Natural killer cell (primary cell): Measurements from ENCODE around the gene HYAL3. TPM values are rescaled to one million over a fixed set of nuclear protein-coding genes. Genes with fewer than 3 reads are reported as not detected.
A peak's percentile ranks its signal among the peaks of the same experiment; 100 is the strongest.

Source experiments
- ATAC-seq, 3 donors: fragments of 150-1000 bp in 2 of 3; fragments of 200-7000 bp in 1 of 3; cut with Tn5 transposase; 1 replicate in 1 of 3; 2 replicates in 2 of 3; pipeline ENCODE4 v1.10.0; 2021; ENCODE audit warnings: mild to moderate bottlenecking in 2 of 3, moderate library complexity in 2 of 3
- DNase-seq, 2 donors: peaks; one replicate each; pipeline versions ENCODE4 v3.0.0 to v3.0.0-alpha.2; 2013 to 2021; ENCODE audit warnings: mixed read lengths in 1 of 2
- H3K27ac ChIP-seq: one replicate; pipeline ENCODE4 v1.5.1; 2013; ENCODE audit warnings: mild to moderate bottlenecking, low read length
- H3K27me3 ChIP-seq: one replicate; pipeline ENCODE4 v1.6.1; 2013; ENCODE audit warnings: low read length; ENCODE audit not compliant: control insufficient read depth, insufficient read depth
- H3K36me3 ChIP-seq: one replicate; pipeline ENCODE4 v1.6.1; 2013; ENCODE audit warnings: low read length; ENCODE audit not compliant: control insufficient read depth, insufficient read depth
- H3K4me1 ChIP-seq: one replicate; pipeline ENCODE4 v1.6.1; 2013; ENCODE audit warnings: low read length; ENCODE audit not compliant: control insufficient read depth, insufficient read depth
- H3K4me3 ChIP-seq: one replicate; pipeline ENCODE4 v1.5.1; 2013; ENCODE audit warnings: low read length
- H3K9me3 ChIP-seq: one replicate; pipeline ENCODE4 v1.6.1; 2013; ENCODE audit warnings: low read length; ENCODE audit not compliant: control insufficient read depth, insufficient read depth
- H3K27ac Mint-ChIP-seq, 2 donors: one replicate each; pipeline ENCODE4 v1.8.0; 2022; ENCODE audit warnings: mild to moderate bottlenecking in 2 of 2, mixed read lengths in 2 of 2, moderate library complexity in 1 of 2
- H3K27me3 Mint-ChIP-seq, 2 donors: one replicate each; pipeline ENCODE4 v1.8.0; 2022; ENCODE audit warnings: low read depth in 2 of 2, mixed read lengths in 2 of 2
- H3K36me3 Mint-ChIP-seq: one replicate; pipeline ENCODE4 v1.8.0; 2022; ENCODE audit warnings: mixed read lengths
- H3K4me1 Mint-ChIP-seq, 2 donors: one replicate each; pipeline ENCODE4 v1.8.0; 2022; ENCODE audit warnings: mixed read lengths in 2 of 2
- H3K4me3 Mint-ChIP-seq: one replicate; pipeline ENCODE4 v1.8.0; 2022; ENCODE audit warnings: mild to moderate bottlenecking, moderate library complexity, mixed read lengths
- H3K9me3 Mint-ChIP-seq, 2 donors: one replicate each; pipeline ENCODE4 v1.8.0; 2022; ENCODE audit warnings: mixed read lengths in 2 of 2
- WGBS: methylation state at CpG from one replicate; pipeline ENCODE4 v1.1.7; 2013; ENCODE audit warnings: missing lambda C conversion rate; ENCODE audit not compliant: insufficient coverage; 5-methylcytosine and 5-hydroxymethylcytosine counted together
- intact Hi-C: fragments of 100-400 bp; cut with micrococcal nuclease; formaldehyde crosslinking; loops from one replicate; pipeline ENCODE4 v1.14.2; 2022
- total RNA-seq, 4 donors: library from RNA; stranded (reverse); fragments of 120-200 nt in 1 of 4; gene quantifications; one replicate each; pipeline versions ENCODE4 v1.2.3 to v1.2.4, GENCODE V29; 2013 to 2022
- TF ChIP-seq, protein P1 (sequence below): fragments of 200-600 bp; IDR thresholded peaks from one replicate; pipeline ENCODE4 v1.8.0; 2022; ENCODE audit warnings: antibody characterized with exemption

Gene HYAL3
- total RNA-seq, 3 donors from 2014 or later (not counting 1 experiment from before 2014, with no cell fraction given) = 0.93 to 2.0 (median 1.2) TPM

DNA sequence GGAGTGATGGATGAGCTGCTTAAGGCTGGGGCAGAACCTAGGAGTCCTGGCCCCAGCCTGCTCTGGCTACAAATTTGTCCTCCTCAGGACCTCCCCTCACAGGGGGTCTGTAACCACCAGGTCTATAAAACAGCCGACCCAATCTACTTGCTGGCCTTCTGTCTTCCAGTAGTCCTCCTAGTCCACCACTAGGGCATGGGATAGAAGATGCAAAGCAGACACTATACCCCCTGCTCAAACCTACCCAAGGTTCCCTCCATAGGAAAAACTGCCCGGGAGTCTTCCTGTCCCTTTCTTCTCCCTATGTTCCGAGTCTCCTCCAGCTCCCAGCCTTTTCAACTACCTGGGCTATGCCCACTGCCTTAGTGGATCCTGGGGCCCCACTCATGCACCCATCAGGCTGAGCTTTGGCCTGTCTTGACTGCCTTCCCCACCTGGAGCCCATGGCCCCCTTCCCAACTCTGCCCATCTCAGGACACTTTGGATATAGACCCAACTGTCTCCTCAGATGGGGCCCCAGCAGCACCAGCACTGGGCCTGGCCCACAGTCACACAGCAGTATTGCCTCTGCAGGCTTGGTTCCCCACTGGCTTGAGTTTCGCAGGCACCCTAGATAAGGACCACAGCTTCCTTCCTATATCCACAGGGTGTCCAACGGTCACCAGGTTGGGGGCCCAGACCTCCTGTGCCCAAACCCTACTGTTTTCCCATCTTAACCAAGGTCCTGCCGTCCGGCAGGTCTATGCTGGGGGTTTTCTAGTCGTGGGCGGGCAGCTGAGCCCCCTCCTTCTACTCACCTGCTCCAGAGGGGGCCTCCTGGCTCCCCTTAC lies 1.1 kb downstream of the HYAL3 start:
- peak overlapping the region; percentile 96 for H3K27ac ChIP-seq
- WGBS = 31% methylated on average over 9 of the region's 9 CpGs
- H3K36me3 Mint-ChIP-seq = no peaks in the 10 kb centered on the region
- H3K4me3 Mint-ChIP-seq = peak overlapping the region; percentile 49
- H3K27ac Mint-ChIP-seq = peak overlapping the region; percentile 95 to 97
- no peaks in the 10 kb centered on the region for H3K9me3 Mint-ChIP-seq
- H3K4me3 ChIP-seq = peak overlapping the region; percentile 99
- H3K4me1 Mint-ChIP-seq = peaks cover 18 to 33% of the 10 kb centered on the region in 2 donors
- DNase-seq (peak in 1 of 2 donors; percentile 42), ATAC-seq (no peak)
- TF ChIP-seq, protein P1, sequence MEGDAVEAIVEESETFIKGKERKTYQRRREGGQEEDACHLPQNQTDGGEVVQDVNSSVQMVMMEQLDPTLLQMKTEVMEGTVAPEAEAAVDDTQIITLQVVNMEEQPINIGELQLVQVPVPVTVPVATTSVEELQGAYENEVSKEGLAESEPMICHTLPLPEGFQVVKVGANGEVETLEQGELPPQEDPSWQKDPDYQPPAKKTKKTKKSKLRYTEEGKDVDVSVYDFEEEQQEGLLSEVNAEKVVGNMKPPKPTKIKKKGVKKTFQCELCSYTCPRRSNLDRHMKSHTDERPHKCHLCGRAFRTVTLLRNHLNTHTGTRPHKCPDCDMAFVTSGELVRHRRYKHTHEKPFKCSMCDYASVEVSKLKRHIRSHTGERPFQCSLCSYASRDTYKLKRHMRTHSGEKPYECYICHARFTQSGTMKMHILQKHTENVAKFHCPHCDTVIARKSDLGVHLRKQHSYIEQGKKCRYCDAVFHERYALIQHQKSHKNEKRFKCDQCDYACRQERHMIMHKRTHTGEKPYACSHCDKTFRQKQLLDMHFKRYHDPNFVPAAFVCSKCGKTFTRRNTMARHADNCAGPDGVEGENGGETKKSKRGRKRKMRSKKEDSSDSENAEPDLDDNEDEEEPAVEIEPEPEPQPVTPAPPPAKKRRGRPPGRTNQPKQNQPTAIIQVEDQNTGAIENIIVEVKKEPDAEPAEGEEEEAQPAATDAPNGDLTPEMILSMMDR = no peak
- peaks cover 27% of the 10 kb centered on the region for H3K4me1 ChIP-seq
- H3K27me3 ChIP-seq = no peaks in the 10 kb centered on the region
- intact Hi-C loops = loop anchor here (5.0 kb wide), 1 partner anchor 39 kb away; no protein-coding TSS in a partner anchor
- H3K36me3 ChIP-seq = peaks cover 2% of the 10 kb centered on the region
- H3K9me3 ChIP-seq = no peaks in the 10 kb centered on the region
- no peaks in the 10 kb centered on the region for H3K27me3 Mint-ChIP-seq

DNA sequence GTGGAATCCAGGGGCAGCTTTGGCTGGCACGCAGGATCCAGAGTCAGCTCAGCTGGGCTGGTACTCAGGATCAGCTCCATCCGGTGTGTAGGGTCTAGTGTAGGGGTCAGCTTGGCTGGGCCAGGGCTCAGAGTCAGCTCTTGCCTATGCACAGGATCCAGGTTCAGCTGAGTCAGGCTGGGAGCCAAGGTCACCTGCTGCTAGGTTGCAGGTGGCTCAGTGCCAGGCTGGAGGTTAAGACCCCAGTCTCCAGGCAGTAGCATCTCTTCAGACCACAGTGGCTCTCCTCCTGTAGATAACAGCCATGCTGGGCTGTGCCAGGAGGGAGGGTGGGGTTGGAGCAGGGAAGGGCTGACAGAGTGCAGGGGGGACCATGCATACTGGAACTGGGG lies 1.8 kb downstream of the HYAL3 start:
- H3K4me3 ChIP-seq = no peak overlapping the region
- no peaks in the 10 kb centered on the region for H3K9me3 Mint-ChIP-seq
- no peaks in the 10 kb centered on the region for H3K27me3 ChIP-seq
- no peaks in the 10 kb centered on the region for H3K9me3 ChIP-seq
- WGBS = 95% methylated on average over 2 of the region's 2 CpGs
- peaks cover 2% of the 10 kb centered on the region for H3K36me3 ChIP-seq
- H3K36me3 Mint-ChIP-seq = no peaks in the 10 kb centered on the region
- H3K4me1 ChIP-seq = peaks cover 34% of the 10 kb centered on the region
- TF ChIP-seq, protein P1 = no peak
- no peak for ATAC-seq
- H3K27me3 Mint-ChIP-seq = no peaks in the 10 kb centered on the region
- no peak overlapping the region for H3K27ac ChIP-seq
- H3K4me3 Mint-ChIP-seq = no peak overlapping the region
- peak overlapping the region in 1 of 2 donors; percentile 97 for H3K27ac Mint-ChIP-seq
- DNase-seq = peak in 1 of 2 donors; percentile 28
- intact Hi-C loops = loop anchor here (5.0 kb wide), 1 partner anchor 40 kb away; no protein-coding TSS in a partner anchor
- peaks cover 25 to 40% of the 10 kb centered on the region in 2 donors for H3K4me1 Mint-ChIP-seq

DNA sequence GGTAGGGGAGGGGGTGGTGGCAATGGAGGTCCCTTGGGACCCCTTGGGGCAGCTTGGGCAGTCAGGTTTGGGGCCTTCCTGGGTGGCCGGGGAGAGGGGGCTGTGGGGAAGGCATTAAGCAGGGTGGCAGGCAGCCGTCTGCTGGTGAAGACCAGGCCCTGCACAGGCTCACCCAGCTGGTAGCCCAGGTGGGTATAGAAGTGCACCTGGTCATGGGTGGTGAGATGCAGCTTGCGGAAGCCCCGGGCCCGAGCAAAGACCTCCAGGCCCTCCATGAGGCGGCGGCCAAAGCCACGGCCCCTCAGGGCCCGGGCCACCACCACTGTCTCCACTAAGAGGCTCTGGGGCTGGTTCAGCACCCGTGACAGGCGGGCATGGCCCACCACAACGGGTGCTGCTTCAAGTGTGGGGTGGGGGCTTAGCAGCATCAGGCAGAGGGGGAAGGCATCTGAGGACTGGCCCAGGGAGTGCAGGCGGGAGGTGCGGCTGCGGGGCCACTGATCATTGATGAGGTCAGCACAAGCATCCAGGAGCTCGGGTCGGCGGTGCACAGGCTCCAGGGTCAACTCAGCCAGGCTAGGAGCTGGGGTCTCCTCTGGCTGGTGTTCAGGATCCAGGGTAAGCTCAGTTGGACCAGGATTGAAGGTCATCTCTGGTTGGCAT lies 2.4 kb downstream of the HYAL3 start:
- ATAC-seq (no peak), DNase-seq (no peak)
- Mint-ChIP-seq H3K36me3 (no peaks in the 10 kb centered on the region), H3K27ac (peak overlapping the region in 1 of 2 donors; percentile 72), H3K4me3 (no peak overlapping the region), H3K27me3 (no peaks in the 10 kb centered on the region), H3K9me3 (no peaks in the 10 kb centered on the region), H3K4me1 (peaks cover 28 to 43% of the 10 kb centered on the region in 2 donors)
- Histone ChIP-seq H3K4me1 (peaks cover 36% of the 10 kb centered on the region), H3K27ac (no peak overlapping the region), H3K4me3 (no peak overlapping the region), H3K27me3 (no peaks in the 10 kb centered on the region), H3K9me3 (no peaks in the 10 kb centered on the region), H3K36me3 (peaks cover 2% of the 10 kb centered on the region)
- WGBS = 97% methylated on average over 18 of the region's 18 CpGs
- TF ChIP-seq, protein P1 = no peak
- intact Hi-C loops = loop anchor here (5.0 kb wide), 1 partner anchor 40 kb away; no protein-coding TSS in a partner anchor
